Kidney capillary endothelial cell (primary cell): ENCODE data around the gene XAB2.
"Not testable (repeated sequence)": the region's sequence is repeated elsewhere in the genome, so short reads cannot be mapped to it uniquely, and the experiment has no call there.

ENCODE experiments used
- DNase-seq: peaks from one replicate; pipeline ENCODE4 v3.0.0-alpha.2; 2018; ENCODE audit warnings: low spot score

The XAB2 gene

GRCh38 chr19:7648265-7649014, 19.1 kb upstream of the XAB2 start:
- DNase-seq = no peak

- DNase-seq = no peak
These were observed 17.8 kb upstream of the XAB2 start for GRCh38 chr19:7647156-7647555.

- DNase-seq = no peak
These were observed 17.0 kb upstream of the XAB2 start for GRCh38 chr19:7646426-7646700.

- no peak for DNase-seq
These were observed 16.5 kb upstream of the XAB2 start for GRCh38 chr19:7645656-7646425.

- DNase-seq = no peak
These were observed 15.8 kb upstream of the XAB2 start for GRCh38 chr19:7645163-7645562.

GRCh38 chr19:7644550-7644877, 15.2 kb upstream of the XAB2 start:
- no peak for DNase-seq

GRCh38 chr19:7643629-7644549, 14.5 kb upstream of the XAB2 start:
- DNase-seq = not testable (repeated sequence)

GRCh38 chr19:7643031-7643415, 13.7 kb upstream of the XAB2 start:
- no peak for DNase-seq

- no peak for DNase-seq
These were observed 13.1 kb upstream of the XAB2 start for GRCh38 chr19:7642295-7643030.

GRCh38 chr19:7641290-7642276, 12.2 kb upstream of the XAB2 start:
- no peak for DNase-seq

- no peak for DNase-seq
These were observed 11.5 kb upstream of the XAB2 start for GRCh38 chr19:7640803-7641202.

GRCh38 chr19:7639863-7640348, 10.6 kb upstream of the XAB2 start:
- no peak for DNase-seq

- no peak for DNase-seq
These were observed 9.6 kb upstream of the XAB2 start for GRCh38 chr19:7638802-7639465.

GRCh38 chr19:7637374-7638256, 8.3 kb upstream of the XAB2 start:
- no peak for DNase-seq

GRCh38 chr19:7636691-7637373, 7.5 kb upstream of the XAB2 start, which contains the start of gene STXBP2:
STXBP2 (plus strand) TSS chr19:7637110; CDS start chr19:7637150, 40 bp downstream.
- no peak for DNase-seq

GRCh38 chr19:7636317-7636690, 7.0 kb upstream of the XAB2 start:
- no peak for DNase-seq

- DNase-seq = no peak
These were observed 6.3 kb upstream of the XAB2 start for GRCh38 chr19:7635670-7636069.

GRCh38 chr19:7633698-7634097, 4.4 kb upstream of the XAB2 start, which contains the start of gene PCP2:
PCP2 (minus strand) TSS chr19:7633719; CDS start chr19:7633457, 262 bp downstream.
- DNase-seq = no peak
